ENCODE measurements around the gene PLXNB3. TPM values are rescaled to one million over a fixed set of nuclear protein-coding genes. Genes with fewer than 3 reads are reported as not detected.

Gene PLXNB3
- polyA plus RNA-seq (2013, experiment 1 of 4), result 2.6 TPM
- polyA plus RNA-seq (2013, experiment 2 of 4), result 1.4 TPM
- 1.2 TPM for polyA plus RNA-seq (2013, experiment 3 of 4)
- 2.2 TPM for polyA plus RNA-seq (2013, experiment 4 of 4)

DNA sequence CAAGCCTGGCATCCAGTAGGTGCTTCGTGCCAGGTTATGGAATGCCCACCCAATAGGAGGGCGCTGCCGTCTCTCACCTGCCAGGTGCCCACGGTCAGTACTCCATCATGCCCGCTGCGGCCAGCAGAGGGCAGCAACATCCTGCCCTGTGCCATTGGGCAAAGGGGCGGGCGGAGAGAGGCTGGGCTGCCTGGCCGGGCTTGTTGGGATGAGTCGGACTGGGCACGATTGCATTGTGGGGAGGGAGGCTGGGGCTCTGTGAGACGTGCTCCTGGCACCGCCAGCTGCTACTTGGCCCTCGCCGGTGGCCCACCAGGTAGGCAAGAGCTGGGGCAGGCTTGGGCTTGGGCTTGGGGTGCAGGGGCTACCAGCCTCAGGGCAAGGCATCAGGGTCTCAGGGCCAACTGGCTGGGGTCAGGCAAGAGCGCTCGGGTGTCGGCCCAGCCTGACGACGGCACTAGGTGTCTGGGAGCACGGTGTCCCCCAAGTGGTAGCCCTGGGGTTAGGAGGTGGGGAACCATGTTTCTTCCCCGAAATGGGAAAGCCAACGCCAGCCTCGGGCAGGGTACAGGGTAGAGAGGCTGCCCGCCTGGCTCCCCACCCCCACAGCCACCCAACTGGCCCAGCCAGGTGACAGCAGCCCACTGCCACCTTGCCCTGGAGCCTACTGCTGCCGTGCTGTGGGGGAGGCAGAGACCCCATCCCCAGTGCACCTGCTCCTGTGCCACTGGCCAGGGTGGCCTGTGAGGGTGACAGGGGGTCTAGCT, at the start of gene PLXNB3:
Gene PLXNB3 (plus strand): TSS at position 261 of the 767 bp plus-strand sequence. CDS start 1,287 bp downstream, outside the sequence.
- H3K9me3 ChIP-seq (ENCODE audit: control insufficient read depth, low read length), result no peaks in the 10 kb centered on the region
- H3K27ac ChIP-seq (ENCODE audit: insufficient read depth, low read depth, low read length, poor library complexity, severe bottlenecking), result no peak within 1 kb of the TSS
- no peak within 1 kb of the TSS for H3K4me3 ChIP-seq (ENCODE audit: insufficient read depth, low read depth, low read length)
- H3K27me3 ChIP-seq (ENCODE audit: control insufficient read depth, insufficient read depth, low read length, poor library complexity, severe bottlenecking), result no peaks in the 10 kb centered on the region
- peaks cover 15% of the 10 kb centered on the region for H3K4me1 ChIP-seq (ENCODE audit: control insufficient read depth, insufficient read depth, low read length)
- H3K36me3 ChIP-seq (ENCODE audit: control insufficient read depth, insufficient read depth, low read length), result no peaks in the 10 kb centered on the region
- 41 to 42% methylated on average over 26 of the region's 26 CpGs for WGBS, 2 experiments

DNA sequence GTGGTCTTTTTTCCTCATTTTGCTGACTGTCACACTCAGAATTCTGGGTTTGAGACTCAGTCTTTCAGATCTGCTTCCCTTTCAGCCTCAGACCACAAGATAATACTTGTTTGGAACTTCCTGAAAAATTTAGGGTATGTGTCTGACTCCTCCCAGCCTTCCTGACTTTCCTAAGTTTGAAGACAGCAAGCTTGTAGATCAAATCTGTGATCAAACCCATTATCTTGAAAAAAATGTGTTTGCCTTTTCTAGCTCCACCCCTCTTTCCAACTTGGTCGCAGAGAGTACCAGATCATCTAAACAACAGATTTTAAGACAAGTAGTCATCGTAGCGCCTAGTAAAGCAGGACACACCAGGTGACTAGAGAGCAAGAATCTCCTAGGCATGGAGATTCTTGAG, 49.8 kb upstream of the PLXNB3 start:
- WGBS, 2 experiments, result 96 to 97% methylated on average over 3 of the region's 3 CpGs
- Histone ChIP-seq H3K4me1 (ENCODE audit: control insufficient read depth, insufficient read depth, low read length) (no peaks in the 10 kb centered on the region), H3K4me3 (ENCODE audit: insufficient read depth, low read depth, low read length) (no peak overlapping the region), H3K27me3 (ENCODE audit: control insufficient read depth, insufficient read depth, low read length, poor library complexity, severe bottlenecking) (no peaks in the 10 kb centered on the region), H3K27ac (ENCODE audit: insufficient read depth, low read depth, low read length, poor library complexity, severe bottlenecking) (no peak overlapping the region), H3K9me3 (ENCODE audit: control insufficient read depth, low read length) (no peaks in the 10 kb centered on the region), H3K36me3 (ENCODE audit: control insufficient read depth, insufficient read depth, low read length) (no peaks in the 10 kb centered on the region)

DNA sequence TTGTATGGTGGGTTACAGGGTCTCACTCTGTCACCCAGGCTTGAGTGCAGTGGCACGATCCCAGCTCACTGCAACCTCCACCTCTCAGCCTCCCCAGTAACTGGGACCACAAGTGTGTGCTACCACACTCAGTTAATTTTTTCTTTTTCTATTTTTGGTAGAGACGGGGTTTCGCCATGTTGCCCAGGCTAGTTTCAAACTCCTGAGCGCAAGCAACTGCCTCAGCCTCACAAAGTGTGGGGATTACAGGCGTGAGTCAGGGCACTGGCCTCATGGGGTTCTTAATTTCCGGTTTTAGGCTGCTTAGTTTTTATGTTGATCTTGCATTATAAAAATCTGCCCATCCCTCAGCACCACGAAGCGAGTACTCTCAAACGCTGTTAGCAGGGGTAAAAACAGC, 46.6 kb upstream of the PLXNB3 start:
- H3K4me1 ChIP-seq (ENCODE audit: control insufficient read depth, insufficient read depth, low read length), result peaks cover under 1% of the 10 kb centered on the region
- H3K4me3 ChIP-seq (ENCODE audit: insufficient read depth, low read depth, low read length), result no peak overlapping the region
- H3K27ac ChIP-seq (ENCODE audit: insufficient read depth, low read depth, low read length, poor library complexity, severe bottlenecking), result no peak overlapping the region
- 95 to 97% methylated on average over 9 of the region's 9 CpGs for WGBS, 2 experiments
- H3K36me3 ChIP-seq (ENCODE audit: control insufficient read depth, insufficient read depth, low read length), result no peaks in the 10 kb centered on the region
- H3K27me3 ChIP-seq (ENCODE audit: control insufficient read depth, insufficient read depth, low read length, poor library complexity, severe bottlenecking), result no peaks in the 10 kb centered on the region
- H3K9me3 ChIP-seq (ENCODE audit: control insufficient read depth, low read length), result no peaks in the 10 kb centered on the region

DNA sequence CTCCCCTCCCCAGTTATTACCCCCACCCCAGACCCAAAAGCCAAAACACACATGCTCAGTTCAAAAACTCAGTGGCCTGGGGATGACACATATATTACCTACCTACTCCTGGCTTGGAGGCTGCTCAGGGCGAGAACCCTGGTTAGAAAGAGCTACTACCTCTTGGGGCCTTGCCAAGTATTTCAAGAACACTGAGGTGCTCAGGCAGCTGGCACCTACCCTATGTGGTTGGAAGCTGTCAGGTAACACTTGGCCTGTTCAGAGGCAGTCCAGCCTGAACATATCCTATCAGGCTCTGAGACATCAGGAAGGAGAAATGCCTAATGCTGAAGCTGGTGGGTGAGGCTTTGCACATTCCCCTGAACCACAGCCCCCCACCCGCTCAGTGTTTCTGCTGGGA, 44.8 kb upstream of the PLXNB3 start:
- Histone ChIP-seq H3K36me3 (ENCODE audit: control insufficient read depth, insufficient read depth, low read length) (no peaks in the 10 kb centered on the region), H3K4me3 (ENCODE audit: insufficient read depth, low read depth, low read length) (no peak overlapping the region), H3K4me1 (ENCODE audit: control insufficient read depth, insufficient read depth, low read length) (peaks cover 6% of the 10 kb centered on the region), H3K9me3 (ENCODE audit: control insufficient read depth, low read length) (no peaks in the 10 kb centered on the region), H3K27ac (ENCODE audit: insufficient read depth, low read depth, low read length, poor library complexity, severe bottlenecking) (no peak overlapping the region), H3K27me3 (ENCODE audit: control insufficient read depth, insufficient read depth, low read length, poor library complexity, severe bottlenecking) (no peaks in the 10 kb centered on the region)
- WGBS, 2 experiments, result 96 to 97% methylated on average over 2 of the region's 2 CpGs

DNA sequence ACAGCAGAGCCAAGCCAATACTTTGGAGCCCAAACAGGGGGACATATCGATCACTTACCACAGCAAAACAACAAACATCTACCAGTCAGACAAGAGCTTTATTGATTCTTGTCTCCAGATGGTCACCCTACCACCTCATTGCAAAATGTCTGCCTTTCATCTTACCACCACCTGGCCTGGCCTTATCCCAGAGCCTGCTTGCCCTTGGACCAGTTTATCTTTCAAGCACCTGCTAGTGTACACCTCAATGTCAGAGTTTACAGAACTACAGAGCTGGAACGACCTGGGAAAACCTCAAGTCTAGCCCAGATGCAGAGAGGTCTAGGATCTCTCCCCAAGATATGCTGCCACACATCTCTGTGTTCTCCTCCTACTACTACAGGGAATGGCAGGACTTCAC, 44.3 kb upstream of the PLXNB3 start:
- Histone ChIP-seq H3K4me3 (ENCODE audit: insufficient read depth, low read depth, low read length) (no peak overlapping the region), H3K36me3 (ENCODE audit: control insufficient read depth, insufficient read depth, low read length) (no peaks in the 10 kb centered on the region), H3K27ac (ENCODE audit: insufficient read depth, low read depth, low read length, poor library complexity, severe bottlenecking) (no peak overlapping the region), H3K4me1 (ENCODE audit: control insufficient read depth, insufficient read depth, low read length) (peaks cover 6% of the 10 kb centered on the region), H3K9me3 (ENCODE audit: control insufficient read depth, low read length) (no peaks in the 10 kb centered on the region), H3K27me3 (ENCODE audit: control insufficient read depth, insufficient read depth, low read length, poor library complexity, severe bottlenecking) (no peaks in the 10 kb centered on the region)
- 90 to 98% methylated on average over 2 of the region's 2 CpGs for WGBS, 2 experiments

- WGBS, 2 experiments, result 74 to 78% methylated on average over 12 of the region's 12 CpGs
- Histone ChIP-seq H3K9me3 (ENCODE audit: control insufficient read depth, low read length) (no peaks in the 10 kb centered on the region), H3K4me3 (ENCODE audit: insufficient read depth, low read depth, low read length) (peak overlapping the region; percentile 65), H3K4me1 (ENCODE audit: control insufficient read depth, insufficient read depth, low read length) (peaks cover 9% of the 10 kb centered on the region), H3K27me3 (ENCODE audit: control insufficient read depth, insufficient read depth, low read length, poor library complexity, severe bottlenecking) (no peaks in the 10 kb centered on the region), H3K27ac (ENCODE audit: insufficient read depth, low read depth, low read length, poor library complexity, severe bottlenecking) (no peak overlapping the region), H3K36me3 (ENCODE audit: control insufficient read depth, insufficient read depth, low read length) (no peaks in the 10 kb centered on the region)
Measured at GRCh38 chrX:153722704-153723350, 41.2 kb upstream of the PLXNB3 start.

- 0 to 1% methylated on average over 78 of the region's 78 CpGs for WGBS, 2 experiments
- Histone ChIP-seq H3K4me1 (ENCODE audit: control insufficient read depth, insufficient read depth, low read length) (peaks cover 9% of the 10 kb centered on the region), H3K4me3 (ENCODE audit: insufficient read depth, low read depth, low read length) (peak overlapping the region; percentile 65), H3K36me3 (ENCODE audit: control insufficient read depth, insufficient read depth, low read length) (no peaks in the 10 kb centered on the region), H3K27me3 (ENCODE audit: control insufficient read depth, insufficient read depth, low read length, poor library complexity, severe bottlenecking) (no peaks in the 10 kb centered on the region), H3K27ac (ENCODE audit: insufficient read depth, low read depth, low read length, poor library complexity, severe bottlenecking) (peak overlapping the region; percentile 26), H3K9me3 (ENCODE audit: control insufficient read depth, low read length) (no peaks in the 10 kb centered on the region)
Measured at GRCh38 chrX:153723351-153724251, 40.4 kb upstream of the PLXNB3 start.

DNA sequence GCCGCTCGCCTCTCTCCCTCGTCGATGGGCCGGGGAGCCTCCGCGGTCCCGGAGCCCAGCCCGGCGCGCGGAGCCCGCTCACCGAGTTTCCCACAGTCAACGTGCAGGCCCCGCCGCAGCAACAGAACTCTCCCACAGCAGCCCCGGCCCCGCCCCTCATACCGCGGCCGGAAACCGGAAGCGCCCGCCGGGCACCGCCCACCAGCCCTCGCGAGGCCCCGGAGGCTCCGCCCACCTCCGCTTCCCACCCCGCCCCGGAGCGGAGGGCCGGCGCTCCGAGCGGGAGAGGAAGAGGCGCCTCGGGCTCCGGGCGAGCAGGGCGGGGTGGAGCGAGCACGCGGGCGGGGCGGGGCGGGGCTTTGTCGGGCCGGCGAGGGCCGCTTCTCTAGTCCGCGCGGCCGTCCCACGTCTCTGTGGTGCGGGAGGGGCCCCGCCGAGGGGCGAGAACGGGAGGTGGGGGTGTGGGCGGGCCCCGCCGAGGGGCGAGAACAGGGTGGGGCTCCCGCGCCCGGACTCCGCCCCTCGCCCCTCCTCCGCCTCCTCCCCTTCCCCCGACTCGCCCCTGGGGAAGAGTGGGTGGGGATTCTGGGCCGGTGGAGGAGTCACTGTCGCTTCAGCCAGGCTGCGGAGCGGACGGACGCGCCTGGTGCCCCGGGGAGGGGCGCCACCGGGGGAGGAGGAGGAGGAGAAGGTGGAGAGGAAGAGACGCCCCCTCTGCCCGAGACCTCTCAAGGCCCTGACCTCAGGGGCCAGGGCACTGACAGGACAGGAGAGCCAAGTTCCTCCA, 39.6 kb upstream of the PLXNB3 start, which contains the start of the genes ABCD1 and BCAP31:
Gene ABCD1 (plus strand): TSS at position 605 of the 787 bp plus-strand sequence. CDS start 411 bp downstream, outside the sequence.
Gene BCAP31 (minus strand): TSS at position 136 of the 787 bp plus-strand sequence. CDS start 1,143 bp downstream, outside the sequence.
- WGBS, 2 experiments, result 0% methylated on average over 77 to 86 of the region's 88 CpGs
- peaks cover 9% of the 10 kb centered on the region for H3K4me1 ChIP-seq (ENCODE audit: control insufficient read depth, insufficient read depth, low read length)
- peak within 1 kb of the TSS; percentile 26 for H3K27ac ChIP-seq (ENCODE audit: insufficient read depth, low read depth, low read length, poor library complexity, severe bottlenecking)
- no peaks in the 10 kb centered on the region for H3K36me3 ChIP-seq (ENCODE audit: control insufficient read depth, insufficient read depth, low read length)
- H3K27me3 ChIP-seq (ENCODE audit: control insufficient read depth, insufficient read depth, low read length, poor library complexity, severe bottlenecking), result no peaks in the 10 kb centered on the region
- no peaks in the 10 kb centered on the region for H3K9me3 ChIP-seq (ENCODE audit: control insufficient read depth, low read length)
- H3K4me3 ChIP-seq (ENCODE audit: insufficient read depth, low read depth, low read length), result peak within 1 kb of the TSS; percentile 65

GRCh38 chrX:153725039-153725831, 38.8 kb upstream of the PLXNB3 start:
- no peak overlapping the region for H3K27ac ChIP-seq (ENCODE audit: insufficient read depth, low read depth, low read length, poor library complexity, severe bottlenecking)
- no peaks in the 10 kb centered on the region for H3K27me3 ChIP-seq (ENCODE audit: control insufficient read depth, insufficient read depth, low read length, poor library complexity, severe bottlenecking)
- 80 to 82% methylated on average over 55 of the region's 55 CpGs for WGBS, 2 experiments
- H3K4me3 ChIP-seq (ENCODE audit: insufficient read depth, low read depth, low read length), result peak overlapping the region; percentile 65
- no peaks in the 10 kb centered on the region for H3K36me3 ChIP-seq (ENCODE audit: control insufficient read depth, insufficient read depth, low read length)
- H3K9me3 ChIP-seq (ENCODE audit: control insufficient read depth, low read length), result no peaks in the 10 kb centered on the region
- H3K4me1 ChIP-seq (ENCODE audit: control insufficient read depth, insufficient read depth, low read length), result peaks cover 9% of the 10 kb centered on the region
